Measurements from ENCODE around the gene KRT23.

The KRT23 gene

GRCh38 chr17:40963838-40964237 lies 26.4 kb upstream of the KRT23 start:
- Histone ChIP-seq H3K27me3 (ENCODE audit: control insufficient read depth in 1 of 2, insufficient read depth in 2 of 2, low read length in 2 of 2) (peaks cover 0 to 4% of the 10 kb centered on the region in 2 donors), H3K9ac (ENCODE audit: low read length in 2 of 2) (no peak overlapping the region), H3K36me3 (ENCODE audit: control insufficient read depth in 2 of 2, insufficient read depth in 2 of 2, low read length in 2 of 2) (no peaks in the 10 kb centered on the region), H3K4me1 (ENCODE audit: control insufficient read depth, insufficient read depth, low read length) (no peaks in the 10 kb centered on the region), H3K27ac (ENCODE audit: low read length) (no peak overlapping the region), H3K4me3 (ENCODE audit: low read length in 2 of 2) (no peak overlapping the region), H3K9me3 (ENCODE audit: control insufficient read depth in 2 of 2, low read length in 2 of 2) (peaks cover 3% of the 10 kb centered on the region in 2 donors)

- H3K4me3 ChIP-seq (ENCODE audit: low read length in 2 of 2): no peak overlapping the region
- no peak overlapping the region for H3K9ac ChIP-seq (ENCODE audit: low read length in 2 of 2)
- H3K27me3 ChIP-seq (ENCODE audit: control insufficient read depth in 1 of 2, insufficient read depth in 2 of 2, low read length in 2 of 2): peaks cover 0 to 4% of the 10 kb centered on the region in 2 donors
- peaks cover 3% of the 10 kb centered on the region in 2 donors for H3K9me3 ChIP-seq (ENCODE audit: control insufficient read depth in 2 of 2, low read length in 2 of 2)
- H3K4me1 ChIP-seq (ENCODE audit: control insufficient read depth, insufficient read depth, low read length): no peaks in the 10 kb centered on the region
- H3K27ac ChIP-seq (ENCODE audit: low read length): no peak overlapping the region
- H3K36me3 ChIP-seq (ENCODE audit: control insufficient read depth in 2 of 2, insufficient read depth in 2 of 2, low read length in 2 of 2): no peaks in the 10 kb centered on the region
These were observed 24.7 kb upstream of the KRT23 start for GRCh38 chr17:40962059-40962561.

DNA sequence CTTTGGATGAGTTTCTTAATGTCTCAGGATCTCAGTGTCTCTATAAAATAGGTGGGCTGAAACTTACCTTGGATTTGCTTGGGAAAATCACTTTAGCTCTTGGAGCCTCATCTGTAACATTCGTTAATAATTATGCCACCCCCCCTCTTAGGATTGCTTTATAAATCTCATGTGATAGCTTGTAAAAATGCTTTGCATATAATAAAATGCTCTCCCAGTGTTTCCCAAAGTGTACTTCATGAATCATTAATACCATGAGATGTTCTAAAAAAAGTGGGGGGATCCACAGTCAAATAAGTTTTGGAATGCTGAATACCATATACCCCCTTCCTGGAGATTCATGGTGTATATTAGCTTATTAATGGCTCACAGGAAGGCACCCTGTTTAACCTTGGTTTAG lies 24.1 kb upstream of the KRT23 start:
- H3K36me3 ChIP-seq (ENCODE audit: control insufficient read depth in 2 of 2, insufficient read depth in 2 of 2, low read length in 2 of 2): no peaks in the 10 kb centered on the region
- H3K27ac ChIP-seq (ENCODE audit: low read length): no peak overlapping the region
- no peak overlapping the region for H3K9ac ChIP-seq (ENCODE audit: low read length in 2 of 2)
- peaks cover 3% of the 10 kb centered on the region in 2 donors for H3K9me3 ChIP-seq (ENCODE audit: control insufficient read depth in 2 of 2, low read length in 2 of 2)
- H3K4me3 ChIP-seq (ENCODE audit: low read length in 2 of 2): no peak overlapping the region
- peaks cover 0 to 4% of the 10 kb centered on the region in 2 donors for H3K27me3 ChIP-seq (ENCODE audit: control insufficient read depth in 1 of 2, insufficient read depth in 2 of 2, low read length in 2 of 2)
- H3K4me1 ChIP-seq (ENCODE audit: control insufficient read depth, insufficient read depth, low read length): no peaks in the 10 kb centered on the region

- Histone ChIP-seq H3K4me1 (ENCODE audit: control insufficient read depth, insufficient read depth, low read length) (no peaks in the 10 kb centered on the region), H3K9me3 (ENCODE audit: control insufficient read depth in 2 of 2, low read length in 2 of 2) (peaks cover 3% of the 10 kb centered on the region in 2 donors), H3K9ac (ENCODE audit: low read length in 2 of 2) (no peak overlapping the region), H3K4me3 (ENCODE audit: low read length in 2 of 2) (no peak overlapping the region), H3K36me3 (ENCODE audit: control insufficient read depth in 2 of 2, insufficient read depth in 2 of 2, low read length in 2 of 2) (no peaks in the 10 kb centered on the region), H3K27ac (ENCODE audit: low read length) (no peak overlapping the region), H3K27me3 (ENCODE audit: control insufficient read depth in 1 of 2, insufficient read depth in 2 of 2, low read length in 2 of 2) (peaks cover 0 to 4% of the 10 kb centered on the region in 2 donors)
These were observed 22.7 kb upstream of the KRT23 start for GRCh38 chr17:40960144-40960543.

GRCh38 chr17:40958086-40958953 lies 20.9 kb upstream of the KRT23 start:
- Histone ChIP-seq H3K4me3 (ENCODE audit: low read length in 2 of 2) (no peak overlapping the region), H3K27ac (ENCODE audit: low read length) (no peak overlapping the region), H3K9me3 (ENCODE audit: control insufficient read depth in 2 of 2, low read length in 2 of 2) (peaks cover 3% of the 10 kb centered on the region in 2 donors), H3K9ac (ENCODE audit: low read length in 2 of 2) (no peak overlapping the region), H3K36me3 (ENCODE audit: control insufficient read depth in 2 of 2, insufficient read depth in 2 of 2, low read length in 2 of 2) (no peaks in the 10 kb centered on the region), H3K4me1 (ENCODE audit: control insufficient read depth, insufficient read depth, low read length) (no peaks in the 10 kb centered on the region), H3K27me3 (ENCODE audit: control insufficient read depth in 1 of 2, insufficient read depth in 2 of 2, low read length in 2 of 2) (peaks cover 0 to 4% of the 10 kb centered on the region in 2 donors)

DNA sequence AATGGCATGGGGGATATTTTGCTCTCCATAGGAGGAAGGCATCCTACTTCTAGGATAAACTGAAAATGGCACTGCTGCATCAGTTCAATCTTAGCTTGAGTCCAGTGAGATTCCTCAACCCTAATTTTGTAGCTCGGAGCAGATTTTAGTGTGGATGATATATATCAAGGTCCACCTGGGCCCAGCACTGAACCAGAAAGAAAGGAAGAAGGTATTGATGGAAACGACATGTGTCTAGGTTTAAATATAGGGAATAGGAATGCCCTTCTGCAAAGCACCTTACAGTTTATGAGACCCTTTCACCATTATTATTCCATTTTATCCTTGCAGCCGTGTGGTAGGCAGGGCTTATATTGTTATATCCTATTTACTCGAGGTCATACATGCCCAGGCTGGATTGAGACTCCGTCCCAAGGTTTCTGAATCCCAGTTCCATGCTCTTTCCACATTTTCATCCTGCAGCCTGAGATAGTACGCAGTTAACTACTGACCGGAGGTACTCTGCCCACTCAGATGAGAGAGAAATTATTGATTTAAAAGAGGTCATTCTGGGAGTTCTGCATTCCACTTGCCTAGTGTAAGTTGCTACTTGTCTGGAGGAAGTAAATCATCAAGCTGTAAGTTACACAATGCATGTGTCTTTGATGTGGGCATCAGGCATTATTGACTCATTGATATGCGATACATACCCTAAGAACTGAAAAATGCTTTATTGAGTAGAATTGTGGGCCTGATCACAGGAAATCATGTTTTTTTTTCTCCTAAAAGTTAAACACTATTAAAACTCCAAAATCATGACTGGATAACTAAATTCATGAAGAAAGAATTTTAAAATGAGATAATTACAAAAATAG lies 19.2 kb upstream of the KRT23 start:
- no peaks in the 10 kb centered on the region for H3K36me3 ChIP-seq (ENCODE audit: control insufficient read depth in 2 of 2, insufficient read depth in 2 of 2, low read length in 2 of 2)
- no peaks in the 10 kb centered on the region for H3K4me1 ChIP-seq (ENCODE audit: control insufficient read depth, insufficient read depth, low read length)
- no peak overlapping the region for H3K9ac ChIP-seq (ENCODE audit: low read length in 2 of 2)
- H3K27ac ChIP-seq (ENCODE audit: low read length): no peak overlapping the region
- H3K9me3 ChIP-seq (ENCODE audit: control insufficient read depth in 2 of 2, low read length in 2 of 2): no peaks in the 10 kb centered on the region
- peaks cover 0 to 4% of the 10 kb centered on the region in 2 donors for H3K27me3 ChIP-seq (ENCODE audit: control insufficient read depth in 1 of 2, insufficient read depth in 2 of 2, low read length in 2 of 2)
- no peak overlapping the region for H3K4me3 ChIP-seq (ENCODE audit: low read length in 2 of 2)

DNA sequence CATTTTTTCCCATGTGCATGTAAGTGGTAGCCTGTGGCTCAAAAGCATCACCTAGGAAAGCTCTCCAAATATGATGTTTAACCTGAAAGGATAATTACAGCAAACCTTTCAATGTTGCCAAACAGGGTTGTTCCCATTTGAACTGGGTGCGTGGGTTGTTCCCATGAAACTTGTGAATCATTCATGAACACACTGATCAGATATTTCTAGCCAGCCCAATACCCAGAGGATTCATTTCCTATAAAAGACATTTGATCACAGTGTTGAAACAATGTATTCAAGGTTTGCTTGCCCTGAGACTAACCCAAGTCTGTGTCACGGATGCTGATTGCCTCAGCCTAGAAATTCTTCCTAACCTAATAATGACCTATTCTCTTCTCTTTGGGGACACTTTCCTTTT lies 16.4 kb upstream of the KRT23 start:
- H3K9ac ChIP-seq (ENCODE audit: low read length in 2 of 2): no peak overlapping the region
- H3K9me3 ChIP-seq (ENCODE audit: control insufficient read depth in 2 of 2, low read length in 2 of 2): no peaks in the 10 kb centered on the region
- no peaks in the 10 kb centered on the region for H3K4me1 ChIP-seq (ENCODE audit: control insufficient read depth, insufficient read depth, low read length)
- no peak overlapping the region for H3K4me3 ChIP-seq (ENCODE audit: low read length in 2 of 2)
- H3K27ac ChIP-seq (ENCODE audit: low read length): no peak overlapping the region
- peaks cover 3 to 5% of the 10 kb centered on the region in 2 donors for H3K27me3 ChIP-seq (ENCODE audit: control insufficient read depth in 1 of 2, insufficient read depth in 2 of 2, low read length in 2 of 2)
- H3K36me3 ChIP-seq (ENCODE audit: control insufficient read depth in 2 of 2, insufficient read depth in 2 of 2, low read length in 2 of 2): no peaks in the 10 kb centered on the region

- H3K4me3 ChIP-seq (ENCODE audit: low read length in 2 of 2): no peak overlapping the region
- H3K36me3 ChIP-seq (ENCODE audit: control insufficient read depth in 2 of 2, insufficient read depth in 2 of 2, low read length in 2 of 2): no peaks in the 10 kb centered on the region
- H3K9me3 ChIP-seq (ENCODE audit: control insufficient read depth in 2 of 2, low read length in 2 of 2): no peaks in the 10 kb centered on the region
- no peak overlapping the region for H3K9ac ChIP-seq (ENCODE audit: low read length in 2 of 2)
- H3K27me3 ChIP-seq (ENCODE audit: control insufficient read depth in 1 of 2, insufficient read depth in 2 of 2, low read length in 2 of 2): peaks cover 6 to 8% of the 10 kb centered on the region in 2 donors
- no peaks in the 10 kb centered on the region for H3K4me1 ChIP-seq (ENCODE audit: control insufficient read depth, insufficient read depth, low read length)
- no peak overlapping the region for H3K27ac ChIP-seq (ENCODE audit: low read length)
These were observed 15.2 kb upstream of the KRT23 start for GRCh38 chr17:40952661-40953060.

DNA sequence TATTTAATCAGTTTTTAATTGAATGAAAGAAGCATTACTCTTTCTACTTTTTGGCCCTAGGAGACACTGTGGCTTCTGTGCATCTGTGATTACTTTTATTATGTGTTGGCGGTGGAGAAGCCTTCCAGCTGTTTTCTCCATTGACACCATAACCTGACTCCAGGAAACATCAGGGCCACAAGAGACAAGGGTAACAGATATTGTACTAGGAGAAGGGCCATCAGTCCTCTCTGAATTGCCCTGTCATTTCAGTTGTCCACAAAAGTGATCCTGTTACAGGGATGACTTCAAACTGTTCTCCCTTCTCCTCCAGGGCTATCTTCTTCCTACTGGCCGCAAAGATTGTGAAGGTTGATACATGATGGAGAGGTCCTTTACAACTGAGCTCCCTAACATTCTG lies 14.7 kb upstream of the KRT23 start:
- Histone ChIP-seq H3K9me3 (ENCODE audit: control insufficient read depth in 2 of 2, low read length in 2 of 2) (no peaks in the 10 kb centered on the region), H3K4me3 (ENCODE audit: low read length in 2 of 2) (no peak overlapping the region), H3K27ac (ENCODE audit: low read length) (no peak overlapping the region), H3K36me3 (ENCODE audit: control insufficient read depth in 2 of 2, insufficient read depth in 2 of 2, low read length in 2 of 2) (no peaks in the 10 kb centered on the region), H3K4me1 (ENCODE audit: control insufficient read depth, insufficient read depth, low read length) (no peaks in the 10 kb centered on the region), H3K9ac (ENCODE audit: low read length in 2 of 2) (no peak overlapping the region), H3K27me3 (ENCODE audit: control insufficient read depth in 1 of 2, insufficient read depth in 2 of 2, low read length in 2 of 2) (peaks cover 6 to 8% of the 10 kb centered on the region in 2 donors)

DNA sequence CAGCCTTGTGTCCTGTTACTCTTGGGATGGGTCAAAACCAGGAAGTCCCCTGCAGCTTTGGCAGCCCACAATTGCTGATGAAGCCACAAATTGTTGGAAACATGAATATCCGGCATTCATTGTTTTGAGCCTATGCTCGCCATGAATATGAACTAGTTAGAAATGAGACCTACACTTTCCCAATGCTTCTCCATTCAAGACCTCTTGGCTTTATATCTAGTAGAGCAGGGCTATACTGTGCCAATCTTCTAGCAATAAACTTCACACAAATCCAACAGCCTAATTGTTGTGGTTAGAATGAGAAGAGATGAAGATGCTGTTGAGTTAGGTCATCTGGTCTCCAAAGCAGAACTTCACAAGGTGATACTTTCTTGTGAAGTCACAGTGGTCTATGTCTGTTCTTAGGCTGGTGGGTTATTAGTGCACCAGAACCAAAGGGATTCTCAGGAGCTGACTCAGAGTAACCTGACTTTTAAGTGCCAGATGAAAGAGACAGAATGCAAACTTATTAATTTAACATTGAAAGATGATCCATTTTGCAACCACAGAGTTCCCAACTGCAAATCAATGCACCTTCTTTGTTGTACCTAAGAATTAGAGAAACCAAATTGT lies 13.7 kb upstream of the KRT23 start:
- H3K4me3 ChIP-seq (ENCODE audit: low read length in 2 of 2): no peak overlapping the region
- no peaks in the 10 kb centered on the region for H3K9me3 ChIP-seq (ENCODE audit: control insufficient read depth in 2 of 2, low read length in 2 of 2)
- no peaks in the 10 kb centered on the region for H3K36me3 ChIP-seq (ENCODE audit: control insufficient read depth in 2 of 2, insufficient read depth in 2 of 2, low read length in 2 of 2)
- H3K27ac ChIP-seq (ENCODE audit: low read length): no peak overlapping the region
- H3K4me1 ChIP-seq (ENCODE audit: control insufficient read depth, insufficient read depth, low read length): no peaks in the 10 kb centered on the region
- H3K9ac ChIP-seq (ENCODE audit: low read length in 2 of 2): no peak overlapping the region
- peaks cover 6 to 12% of the 10 kb centered on the region in 2 donors for H3K27me3 ChIP-seq (ENCODE audit: control insufficient read depth in 1 of 2, insufficient read depth in 2 of 2, low read length in 2 of 2)

Measured in stomach smooth muscle (tissue), 2 donors.